ENCODE data around the gene EXOSC7.
"Not testable (repeated sequence)": the region's sequence is repeated elsewhere in the genome, so short reads cannot be mapped to it uniquely, and the experiment has no call there.

EXOSC7 gene

GRCh38 chr3:44970926-44971490, 5.0 kb upstream of the EXOSC7 start:
- H3K27ac ChIP-seq (ENCODE audit: low read depth, low read length) = no peak overlapping the region
- no peaks in the 10 kb centered on the region for H3K9me3 ChIP-seq (ENCODE audit: control insufficient read depth in 1 of 2, low read length in 2 of 2)
- H3K27me3 ChIP-seq (ENCODE audit: control insufficient read depth in 1 of 2, insufficient read depth in 2 of 2, low read length in 2 of 2) = no peaks in the 10 kb centered on the region
- peaks cover 0 to 6% of the 10 kb centered on the region in 2 donors for H3K36me3 ChIP-seq (ENCODE audit: control insufficient read depth in 1 of 2, insufficient read depth in 2 of 2, low read length in 2 of 2)
- H3K4me1 ChIP-seq (ENCODE audit: control insufficient read depth in 1 of 2, insufficient read depth in 2 of 2, low read length in 2 of 2) = peaks cover 31 to 51% of the 10 kb centered on the region in 2 donors
- no peak overlapping the region for H3K9ac ChIP-seq (ENCODE audit: low read depth in 1 of 2, low read length in 2 of 2)
- H3K4me3 ChIP-seq (ENCODE audit: low read depth in 1 of 2, low read length in 2 of 2) = peak overlapping the region in 1 of 2 donors; percentile 8

- no peaks in the 10 kb centered on the region for H3K27me3 ChIP-seq (ENCODE audit: control insufficient read depth in 1 of 2, insufficient read depth in 2 of 2, low read length in 2 of 2)
- peaks cover 28 to 40% of the 10 kb centered on the region in 2 donors for H3K4me1 ChIP-seq (ENCODE audit: control insufficient read depth in 1 of 2, insufficient read depth in 2 of 2, low read length in 2 of 2)
- peak overlapping the region; percentile 80 to 97 for H3K9ac ChIP-seq (ENCODE audit: low read depth in 1 of 2, low read length in 2 of 2)
- H3K36me3 ChIP-seq (ENCODE audit: control insufficient read depth in 1 of 2, insufficient read depth in 2 of 2, low read length in 2 of 2) = peaks cover 0 to 3% of the 10 kb centered on the region in 2 donors
- H3K27ac ChIP-seq (ENCODE audit: low read depth, low read length) = no peak overlapping the region
- H3K9me3 ChIP-seq (ENCODE audit: control insufficient read depth in 1 of 2, low read length in 2 of 2) = no peaks in the 10 kb centered on the region
- peak overlapping the region; percentile 95 to 100 for H3K4me3 ChIP-seq (ENCODE audit: low read depth in 1 of 2, low read length in 2 of 2)
Observed at GRCh38 chr3:44974416-44974815, 1.6 kb upstream of the EXOSC7 start.

- Histone ChIP-seq H3K9ac (ENCODE audit: low read depth in 1 of 2, low read length in 2 of 2) (no peak overlapping the region), H3K4me3 (ENCODE audit: low read depth in 1 of 2, low read length in 2 of 2) (no peak overlapping the region), H3K27me3 (ENCODE audit: control insufficient read depth in 1 of 2, insufficient read depth in 2 of 2, low read length in 2 of 2) (no peaks in the 10 kb centered on the region), H3K36me3 (ENCODE audit: control insufficient read depth in 1 of 2, insufficient read depth in 2 of 2, low read length in 2 of 2) (no peaks in the 10 kb centered on the region), H3K27ac (ENCODE audit: low read depth, low read length) (no peak overlapping the region), H3K9me3 (ENCODE audit: control insufficient read depth in 1 of 2, low read length in 2 of 2) (no peaks in the 10 kb centered on the region), H3K4me1 (ENCODE audit: control insufficient read depth in 1 of 2, insufficient read depth in 2 of 2, low read length in 2 of 2) (peaks cover 9 to 28% of the 10 kb centered on the region in 2 donors)
Observed at GRCh38 chr3:44981220-44981619, 5.2 kb downstream of the EXOSC7 start.

GRCh38 chr3:44981751-44982150, 5.7 kb downstream of the EXOSC7 start:
- no peaks in the 10 kb centered on the region for H3K27me3 ChIP-seq (ENCODE audit: control insufficient read depth in 1 of 2, insufficient read depth in 2 of 2, low read length in 2 of 2)
- no peak overlapping the region for H3K9ac ChIP-seq (ENCODE audit: low read depth in 1 of 2, low read length in 2 of 2)
- no peak overlapping the region for H3K27ac ChIP-seq (ENCODE audit: low read depth, low read length)
- peaks cover 8 to 28% of the 10 kb centered on the region in 2 donors for H3K4me1 ChIP-seq (ENCODE audit: control insufficient read depth in 1 of 2, insufficient read depth in 2 of 2, low read length in 2 of 2)
- no peaks in the 10 kb centered on the region for H3K9me3 ChIP-seq (ENCODE audit: control insufficient read depth in 1 of 2, low read length in 2 of 2)
- no peak overlapping the region for H3K4me3 ChIP-seq (ENCODE audit: low read depth in 1 of 2, low read length in 2 of 2)
- no peaks in the 10 kb centered on the region for H3K36me3 ChIP-seq (ENCODE audit: control insufficient read depth in 1 of 2, insufficient read depth in 2 of 2, low read length in 2 of 2)

- Histone ChIP-seq H3K9ac (ENCODE audit: low read depth in 1 of 2, low read length in 2 of 2) (no peak overlapping the region), H3K4me1 (ENCODE audit: control insufficient read depth in 1 of 2, insufficient read depth in 2 of 2, low read length in 2 of 2) (peaks cover 0 to 19% of the 10 kb centered on the region in 2 donors), H3K27ac (ENCODE audit: low read depth, low read length) (no peak overlapping the region)
Observed at GRCh38 chr3:44982817-44983216, 6.8 kb downstream of the EXOSC7 start.

GRCh38 chr3:44983484-44983941, 7.5 kb downstream of the EXOSC7 start:
- H3K4me3 ChIP-seq (ENCODE audit: low read depth in 1 of 2, low read length in 2 of 2) = no peak overlapping the region
- no peaks in the 10 kb centered on the region for H3K27me3 ChIP-seq (ENCODE audit: control insufficient read depth in 1 of 2, insufficient read depth in 2 of 2, low read length in 2 of 2)
- peaks cover 0 to 19% of the 10 kb centered on the region in 2 donors for H3K4me1 ChIP-seq (ENCODE audit: control insufficient read depth in 1 of 2, insufficient read depth in 2 of 2, low read length in 2 of 2)
- no peaks in the 10 kb centered on the region for H3K36me3 ChIP-seq (ENCODE audit: control insufficient read depth in 1 of 2, insufficient read depth in 2 of 2, low read length in 2 of 2)
- no peak overlapping the region for H3K27ac ChIP-seq (ENCODE audit: low read depth, low read length)
- no peaks in the 10 kb centered on the region for H3K9me3 ChIP-seq (ENCODE audit: control insufficient read depth in 1 of 2, low read length in 2 of 2)
- no peak overlapping the region for H3K9ac ChIP-seq (ENCODE audit: low read depth in 1 of 2, low read length in 2 of 2)

More at GRCh38 chr3:44982817-44983216, 6.8 kb downstream of the EXOSC7 start:
- no peaks in the 10 kb centered on the region for H3K27me3 ChIP-seq (ENCODE audit: control insufficient read depth in 1 of 2, insufficient read depth in 2 of 2, low read length in 2 of 2)
- no peak overlapping the region for H3K4me3 ChIP-seq (ENCODE audit: low read depth in 1 of 2, low read length in 2 of 2)
- H3K9me3 ChIP-seq (ENCODE audit: control insufficient read depth in 1 of 2, low read length in 2 of 2) = no peaks in the 10 kb centered on the region
- H3K36me3 ChIP-seq (ENCODE audit: control insufficient read depth in 1 of 2, insufficient read depth in 2 of 2, low read length in 2 of 2) = no peaks in the 10 kb centered on the region

- Histone ChIP-seq H3K4me1 (ENCODE audit: control insufficient read depth in 1 of 2, insufficient read depth in 2 of 2, low read length in 2 of 2) (peaks cover 0 to 19% of the 10 kb centered on the region in 2 donors), H3K27me3 (ENCODE audit: control insufficient read depth in 1 of 2, insufficient read depth in 2 of 2, low read length in 2 of 2) (no peaks in the 10 kb centered on the region), H3K27ac (ENCODE audit: low read depth, low read length) (no peak overlapping the region), H3K4me3 (ENCODE audit: low read depth in 1 of 2, low read length in 2 of 2) (no peak overlapping the region), H3K9me3 (ENCODE audit: control insufficient read depth in 1 of 2, low read length in 2 of 2) (no peaks in the 10 kb centered on the region), H3K36me3 (ENCODE audit: control insufficient read depth in 1 of 2, insufficient read depth in 2 of 2, low read length in 2 of 2) (no peaks in the 10 kb centered on the region), H3K9ac (ENCODE audit: low read depth in 1 of 2, low read length in 2 of 2) (no peak overlapping the region)
Observed at GRCh38 chr3:44984335-44984734, 8.3 kb downstream of the EXOSC7 start.

GRCh38 chr3:44986330-44986729, 10.3 kb downstream of the EXOSC7 start:
- H3K9me3 ChIP-seq (ENCODE audit: control insufficient read depth in 1 of 2, low read length in 2 of 2); H3K27me3 ChIP-seq (ENCODE audit: control insufficient read depth in 1 of 2, insufficient read depth in 2 of 2, low read length in 2 of 2); H3K36me3 ChIP-seq (ENCODE audit: control insufficient read depth in 1 of 2, insufficient read depth in 2 of 2, low read length in 2 of 2); H3K4me3 ChIP-seq (ENCODE audit: low read depth in 1 of 2, low read length in 2 of 2); H3K27ac ChIP-seq (ENCODE audit: low read depth, low read length); H3K9ac ChIP-seq (ENCODE audit: low read depth in 1 of 2, low read length in 2 of 2): not testable (repeated sequence)
- H3K4me1 ChIP-seq (ENCODE audit: control insufficient read depth in 1 of 2, insufficient read depth in 2 of 2, low read length in 2 of 2) = peaks cover 0 to 16% of the 10 kb centered on the region in 2 donors

GRCh38 chr3:44987332-44987731, 11.3 kb downstream of the EXOSC7 start:
- Histone ChIP-seq H3K4me3 (ENCODE audit: low read depth in 1 of 2, low read length in 2 of 2) (no peak overlapping the region), H3K9ac (ENCODE audit: low read depth in 1 of 2, low read length in 2 of 2) (no peak overlapping the region), H3K27ac (ENCODE audit: low read depth, low read length) (no peak overlapping the region), H3K4me1 (ENCODE audit: control insufficient read depth in 1 of 2, insufficient read depth in 2 of 2, low read length in 2 of 2) (peaks cover 0 to 6% of the 10 kb centered on the region in 2 donors), H3K27me3 (ENCODE audit: control insufficient read depth in 1 of 2, insufficient read depth in 2 of 2, low read length in 2 of 2) (no peaks in the 10 kb centered on the region), H3K36me3 (ENCODE audit: control insufficient read depth in 1 of 2, insufficient read depth in 2 of 2, low read length in 2 of 2) (peaks cover 8 to 11% of the 10 kb centered on the region in 2 donors), H3K9me3 (ENCODE audit: control insufficient read depth in 1 of 2, low read length in 2 of 2) (no peaks in the 10 kb centered on the region)

- H3K36me3 ChIP-seq (ENCODE audit: control insufficient read depth in 1 of 2, insufficient read depth in 2 of 2, low read length in 2 of 2) = peaks cover 8 to 11% of the 10 kb centered on the region in 2 donors
- H3K27ac ChIP-seq (ENCODE audit: low read depth, low read length) = no peak overlapping the region
- peaks cover 2 to 10% of the 10 kb centered on the region in 2 donors for H3K4me1 ChIP-seq (ENCODE audit: control insufficient read depth in 1 of 2, insufficient read depth in 2 of 2, low read length in 2 of 2)
- H3K9ac ChIP-seq (ENCODE audit: low read depth in 1 of 2, low read length in 2 of 2) = no peak overlapping the region
- no peaks in the 10 kb centered on the region for H3K9me3 ChIP-seq (ENCODE audit: control insufficient read depth in 1 of 2, low read length in 2 of 2)
- H3K27me3 ChIP-seq (ENCODE audit: control insufficient read depth in 1 of 2, insufficient read depth in 2 of 2, low read length in 2 of 2) = no peaks in the 10 kb centered on the region
- H3K4me3 ChIP-seq (ENCODE audit: low read depth in 1 of 2, low read length in 2 of 2) = no peak overlapping the region
Observed at GRCh38 chr3:44988073-44988472, 12.0 kb downstream of the EXOSC7 start.
